Vagina (tissue), 2 donors: ENCODE measurements around the gene SBK1. TPM values are rescaled to one million over a fixed set of nuclear protein-coding genes. Genes with fewer than 3 reads are reported as not detected.
A peak's percentile ranks its signal among the peaks of the same experiment; 100 is the strongest.
"Not testable (repeated sequence)": the region's sequence is repeated elsewhere in the genome, so short reads cannot be mapped to it uniquely, and the experiment has no call there.

Source experiments
- DNase-seq, 2 donors: peaks; one replicate each; pipeline ENCODE4 v3.0.0-alpha.2; 2017; ENCODE audit errors: extremely low spot score in 2 of 2
- H3K27ac ChIP-seq: fragments of 200-600 bp; sonication (generic); one replicate; pipeline ENCODE4 v1.5.1; 2019
- H3K27me3 ChIP-seq: fragments of 200-600 bp; sonication (generic); one replicate; pipeline ENCODE4 v1.5.1; 2019
- H3K36me3 ChIP-seq, 2 donors: fragments of 200-600 bp; sonication (generic); one replicate each; pipeline ENCODE4 v1.5.1; 2017 to 2019
- H3K4me1 ChIP-seq: fragments of 200-600 bp; sonication (generic); one replicate; pipeline ENCODE4 v1.5.1; 2019
- H3K4me3 ChIP-seq, 2 donors: fragments of 200-600 bp; sonication (generic); 1 replicate in 1 of 2; 2 replicates in 1 of 2; pipeline ENCODE4 v1.5.1; 2016 to 2019
- H3K9me3 ChIP-seq: fragments of 200-600 bp; sonication (generic); one replicate; pipeline ENCODE4 v1.5.1; 2019
- POLR2A ChIP-seq, 2 donors: fragments of 450-650 bp; IDR thresholded peaks; one replicate each; pipeline ENCODE4 v1.6.1; 2017; ENCODE audit warnings: antibody characterized with exemption in 2 of 2, mild to moderate bottlenecking in 2 of 2, moderate library complexity in 2 of 2
- POLR2AphosphoS5 ChIP-seq, 2 donors: sonication (generic); formaldehyde crosslinking; IDR thresholded peaks; one replicate each; pipeline ENCODE4 v1.9.0; 2017; ENCODE audit warnings: antibody characterized with exemption in 2 of 2, mild to moderate bottlenecking in 2 of 2, low read depth in 1 of 2; ENCODE audit not compliant: insufficient read depth in 1 of 2
- intact Hi-C: fragments of 100-400 bp; cut with DNase I; formaldehyde crosslinking; loops from one replicate; pipeline ENCODE4 v1.15.1; 2023
- total RNA-seq: library from RNA; depleted of rRNA; stranded (reverse); fragments of >200 nt; gene quantifications from one replicate; pipeline ENCODE4 v1.2.3, GENCODE V29; 2016
- TF ChIP-seq, protein P1 (sequence below), 3 experiments: fragments of 450-650 bp in 2 of 3; fragments of 200-600 bp in 1 of 3; sonication (generic) in 1 of 3; IDR thresholded peaks; one replicate each; pipeline ENCODE4 v1.5.1; 2017 to 2019; ENCODE audit warnings: antibody characterized with exemption in 3 of 3, mild to moderate bottlenecking in 2 of 3, moderate library complexity in 2 of 3

Gene SBK1
- 0.25 TPM for total RNA-seq

DNA sequence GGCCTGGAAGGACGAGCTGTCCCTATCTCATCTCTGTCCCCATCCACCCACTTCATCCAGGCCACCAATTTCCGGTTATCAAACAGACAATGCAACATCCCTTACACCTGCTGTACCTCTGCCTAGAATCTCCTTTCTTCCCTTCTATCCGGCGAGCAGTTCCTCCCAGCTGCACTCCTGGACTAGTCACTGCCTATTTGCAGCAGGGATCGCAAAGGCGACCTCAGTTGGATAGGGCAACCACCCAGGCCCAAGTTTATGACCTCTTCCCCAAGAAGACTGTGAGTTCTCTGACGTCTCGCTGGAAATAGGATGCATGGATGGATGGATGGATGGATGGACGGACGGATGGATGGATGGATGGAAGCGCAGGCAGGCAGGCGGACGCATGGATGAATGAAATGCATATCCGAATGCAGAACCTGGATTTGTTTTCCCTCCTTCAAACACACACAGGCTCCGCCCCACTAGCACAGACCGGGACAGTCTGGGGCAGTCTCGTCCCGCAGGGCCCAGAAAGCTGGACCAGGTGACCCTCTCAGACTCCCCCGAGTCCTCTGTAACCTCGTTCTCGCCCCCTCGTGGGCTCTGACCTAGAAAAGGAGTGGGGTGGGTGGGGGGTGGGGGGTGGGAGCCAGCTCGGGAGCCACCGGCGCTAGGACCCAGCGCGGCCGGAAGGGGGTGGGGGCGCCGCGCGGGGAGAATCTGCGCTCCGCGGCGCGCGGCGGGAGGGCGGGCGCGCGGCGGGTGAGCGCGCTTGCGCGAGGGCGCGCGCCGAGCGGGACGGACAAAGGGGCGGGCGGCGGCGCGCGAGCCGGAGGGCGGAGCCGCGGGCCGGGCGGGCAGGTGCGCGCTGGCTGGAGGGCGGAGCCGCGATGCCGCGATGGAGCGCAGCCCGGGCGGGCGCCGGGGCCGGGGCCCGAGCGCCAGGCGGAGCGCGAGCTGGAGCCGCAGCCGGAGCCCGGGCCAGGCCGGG, at the start of gene SBK1:
SBK1 (plus strand) TSS at position 875 of the 976 bp plus-strand sequence. CDS start 24,867 bp downstream, outside the sequence.
- H3K4me3 ChIP-seq = peak within 1 kb of the TSS; percentile 56 to 58
- no peak for TF ChIP-seq POLR2AphosphoS5 (IDR thresholded peaks at IDR 0.05; ENCODE audit: insufficient read depth in 1 of 2, low read depth in 1 of 2)
- TF ChIP-seq POLR2A (IDR thresholded peaks at IDR 0.05) = no peak
- TF ChIP-seq, protein P1, sequence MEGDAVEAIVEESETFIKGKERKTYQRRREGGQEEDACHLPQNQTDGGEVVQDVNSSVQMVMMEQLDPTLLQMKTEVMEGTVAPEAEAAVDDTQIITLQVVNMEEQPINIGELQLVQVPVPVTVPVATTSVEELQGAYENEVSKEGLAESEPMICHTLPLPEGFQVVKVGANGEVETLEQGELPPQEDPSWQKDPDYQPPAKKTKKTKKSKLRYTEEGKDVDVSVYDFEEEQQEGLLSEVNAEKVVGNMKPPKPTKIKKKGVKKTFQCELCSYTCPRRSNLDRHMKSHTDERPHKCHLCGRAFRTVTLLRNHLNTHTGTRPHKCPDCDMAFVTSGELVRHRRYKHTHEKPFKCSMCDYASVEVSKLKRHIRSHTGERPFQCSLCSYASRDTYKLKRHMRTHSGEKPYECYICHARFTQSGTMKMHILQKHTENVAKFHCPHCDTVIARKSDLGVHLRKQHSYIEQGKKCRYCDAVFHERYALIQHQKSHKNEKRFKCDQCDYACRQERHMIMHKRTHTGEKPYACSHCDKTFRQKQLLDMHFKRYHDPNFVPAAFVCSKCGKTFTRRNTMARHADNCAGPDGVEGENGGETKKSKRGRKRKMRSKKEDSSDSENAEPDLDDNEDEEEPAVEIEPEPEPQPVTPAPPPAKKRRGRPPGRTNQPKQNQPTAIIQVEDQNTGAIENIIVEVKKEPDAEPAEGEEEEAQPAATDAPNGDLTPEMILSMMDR (IDR thresholded peaks at IDR 0.05) = no peak
- H3K27me3 ChIP-seq = no peaks in the 10 kb centered on the region
- intact Hi-C loops = no loop called here
- H3K4me1 ChIP-seq = peaks cover 18% of the 10 kb centered on the region
- H3K36me3 ChIP-seq = no peaks in the 10 kb centered on the region
- peak within 1 kb of the TSS; percentile 39 for H3K27ac ChIP-seq
- no peak for DNase-seq
- no peaks in the 10 kb centered on the region for H3K9me3 ChIP-seq

DNA sequence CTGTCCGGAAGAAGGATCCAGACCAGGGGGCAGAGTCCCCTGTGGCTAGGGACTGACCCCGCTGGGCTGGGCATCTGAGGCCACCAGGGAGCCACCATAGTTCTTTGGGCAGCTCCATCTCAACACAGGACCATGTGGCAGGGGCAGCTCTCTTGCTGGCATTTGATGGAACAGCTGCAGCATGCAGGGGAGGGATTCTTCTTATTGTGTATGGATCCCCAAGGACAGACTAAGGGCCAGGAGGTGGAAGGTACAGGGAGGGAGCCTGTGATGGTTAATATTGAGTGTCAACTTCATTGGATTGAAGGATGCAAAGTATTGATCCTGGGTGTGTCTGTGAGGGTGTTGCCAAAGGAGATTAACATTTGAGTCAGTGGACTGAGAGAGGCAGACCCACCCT, 42.8 kb upstream of the SBK1 start:
- intact Hi-C loops, H3K27me3 ChIP-seq, H3K4me3 ChIP-seq, H3K4me1 ChIP-seq, H3K27ac ChIP-seq, H3K36me3 ChIP-seq, DNase-seq, H3K9me3 ChIP-seq: not testable (repeated sequence)

DNA sequence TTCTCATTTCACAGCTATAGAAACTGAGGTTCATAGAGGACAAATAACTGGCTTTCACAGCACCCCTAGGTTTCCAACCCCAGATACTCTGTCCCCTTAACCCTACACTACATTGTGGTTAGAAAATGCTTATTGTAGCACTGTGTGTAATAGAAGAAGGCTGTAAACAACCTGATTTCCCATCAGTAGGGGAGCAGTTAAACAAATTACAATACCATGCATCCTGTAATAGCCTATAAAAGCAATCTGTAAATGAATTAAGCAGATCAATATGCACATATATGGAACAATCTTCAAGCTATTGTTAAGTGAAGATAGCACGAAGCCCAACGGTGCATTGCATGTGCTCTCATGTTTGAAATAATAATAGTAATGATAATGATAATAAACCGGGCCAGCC, 41.3 kb upstream of the SBK1 start:
- Histone ChIP-seq H3K9me3 (no peaks in the 10 kb centered on the region), H3K4me1 (no peaks in the 10 kb centered on the region), H3K27ac (no peak overlapping the region), H3K27me3 (no peaks in the 10 kb centered on the region), H3K36me3 (no peaks in the 10 kb centered on the region), H3K4me3 (no peak overlapping the region)
- no peak for DNase-seq
- TF ChIP-seq POLR2AphosphoS5 (IDR thresholded peaks at IDR 0.05; ENCODE audit: insufficient read depth in 1 of 2, low read depth in 1 of 2) = no peak
- TF ChIP-seq POLR2A (IDR thresholded peaks at IDR 0.05) = no peak
- TF ChIP-seq, protein P1 (IDR thresholded peaks at IDR 0.05) = no peak
- intact Hi-C loops = no loop called here

DNA sequence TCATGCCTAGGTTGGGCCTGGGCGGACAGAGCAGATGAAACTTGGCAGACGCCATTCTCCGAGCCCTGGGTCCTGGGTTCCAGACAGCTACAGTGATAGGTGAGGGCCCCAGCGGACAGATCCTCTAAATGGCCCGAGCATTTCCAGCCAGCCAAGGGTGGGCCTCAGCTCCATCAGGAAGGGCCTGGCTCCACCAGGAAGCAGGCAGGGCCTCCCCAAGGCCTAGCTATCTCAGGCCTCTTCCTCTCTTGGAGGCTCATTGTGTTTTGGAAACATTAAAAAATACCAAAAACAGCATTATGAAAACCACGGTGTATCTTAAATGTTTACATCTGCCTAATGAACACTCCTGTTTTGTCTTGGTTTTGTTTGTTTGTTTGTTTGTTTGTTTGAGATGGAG, 38.2 kb upstream of the SBK1 start:
- Histone ChIP-seq H3K27ac (no peak overlapping the region), H3K9me3 (no peaks in the 10 kb centered on the region), H3K36me3 (no peaks in the 10 kb centered on the region), H3K4me3 (no peak overlapping the region), H3K27me3 (no peaks in the 10 kb centered on the region), H3K4me1 (peaks cover 9% of the 10 kb centered on the region)
- no peak for DNase-seq
- TF ChIP-seq POLR2A (IDR thresholded peaks at IDR 0.05) = no peak
- TF ChIP-seq POLR2AphosphoS5 (IDR thresholded peaks at IDR 0.05; ENCODE audit: insufficient read depth in 1 of 2, low read depth in 1 of 2) = no peak
- TF ChIP-seq, protein P1 (IDR thresholded peaks at IDR 0.05) = no peak
- intact Hi-C loops = no loop called here

DNA sequence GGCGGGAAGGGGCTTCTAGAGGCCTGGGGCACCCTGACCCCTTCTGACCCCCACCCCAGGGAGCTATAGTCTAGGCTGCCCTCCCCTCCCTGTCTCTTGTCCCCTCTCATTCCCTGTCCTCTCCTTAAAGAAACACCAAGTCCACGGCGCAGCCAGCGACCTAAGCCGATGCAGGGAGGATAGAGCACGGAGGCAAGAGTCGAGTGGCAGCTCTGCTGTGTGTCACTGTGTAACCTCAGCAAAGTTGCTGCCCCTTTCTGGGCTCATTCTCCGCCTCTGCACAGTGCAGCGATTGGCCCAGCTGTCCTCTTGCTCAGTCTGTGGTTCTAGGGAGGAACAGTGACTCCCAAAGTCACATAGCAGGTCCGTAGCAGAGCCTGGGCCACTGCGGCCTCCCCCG, 36.5 kb upstream of the SBK1 start:
- intact Hi-C loops = no loop called here
- DNase-seq = no peak
- TF ChIP-seq, protein P1 (IDR thresholded peaks at IDR 0.05) = no peak
- TF ChIP-seq POLR2AphosphoS5 (IDR thresholded peaks at IDR 0.05; ENCODE audit: insufficient read depth in 1 of 2, low read depth in 1 of 2) = no peak
- TF ChIP-seq POLR2A (IDR thresholded peaks at IDR 0.05) = no peak
- Histone ChIP-seq H3K36me3 (no peaks in the 10 kb centered on the region), H3K4me3 (no peak overlapping the region), H3K4me1 (peaks cover 9% of the 10 kb centered on the region), H3K27ac (no peak overlapping the region), H3K27me3 (no peaks in the 10 kb centered on the region), H3K9me3 (no peaks in the 10 kb centered on the region)
